SH-SY5Y (cell line): Measurements from ENCODE around the gene LGALS7B.

Experiments used
- GATA2 ChIP-seq: IDR thresholded peaks from 2 replicates; pipeline ENCODE4 v1.6.1; 2011; ENCODE audit warnings: mild to moderate bottlenecking, low read depth, low read length
- GATA3 ChIP-seq: IDR thresholded peaks from 2 replicates; pipeline ENCODE4 v1.6.1; 2011; ENCODE audit warnings: low read depth, mild to moderate bottlenecking, low read length, moderate library complexity

- TF ChIP-seq GATA2 = no peak
- TF ChIP-seq GATA3 = no peak
Observed at GRCh38 chr19:38838986-38839761, 50.2 kb downstream of the LGALS7B start.
